Measurements from ENCODE around the gene AFF2. TPM values are rescaled to one million over a fixed set of nuclear protein-coding genes. Genes with fewer than 3 reads are reported as not detected.

AFF2 gene
- polyA plus RNA-seq, 1 of the 3 experiments (the other 2 are of a cell fraction): not detected

GRCh38 chrX:148874636-148875246, 374.3 kb downstream of the AFF2 start:
- H3K79me2 ChIP-seq (ENCODE audit: insufficient read depth): no peaks in the 10 kb centered on the region
- no peaks in the 10 kb centered on the region for H4K20me1 ChIP-seq (ENCODE audit: insufficient read depth)
- H3K27ac ChIP-seq (ENCODE audit: low read depth in 2 of 2, low read length in 1 of 2): no peak overlapping the region
- ChIA-PET POLR2A (no interaction called here), CTCF (no interaction called here)
- H3K9me2 ChIP-seq: no peaks in the 10 kb centered on the region
- no peaks in the 10 kb centered on the region for H3F3A ChIP-seq (replicated peaks; ENCODE audit: insufficient read depth)
- no peak for DNase-seq
- no peak overlapping the region for H2AFZ ChIP-seq (ENCODE audit: low read depth)
- H3K4me2 ChIP-seq: no peak overlapping the region
- H3K9ac ChIP-seq: no peak overlapping the region
- 27% methylated on average over 3 of the region's 3 CpGs for WGBS (ENCODE audit: low lambda C conversion rate)
- H3K4me3 ChIP-seq (ENCODE audit: low read depth in 2 of 2, low read length in 1 of 2): no peak overlapping the region
- H3K4me1 ChIP-seq (ENCODE audit: control insufficient read depth in 1 of 2, insufficient read depth in 2 of 2, low read depth in 1 of 2, low read length in 1 of 2): no peaks in the 10 kb centered on the region
- no peaks in the 10 kb centered on the region for H3K36me3 ChIP-seq (replicated peaks in 1 of 2; ENCODE audit: control insufficient read depth in 1 of 2, insufficient read depth in 2 of 2, low read length in 1 of 2)
- no peaks in the 10 kb centered on the region for H3K27me3 ChIP-seq (ENCODE audit: insufficient read depth)
- no peak for TF ChIP-seq FOSL2 (IDR thresholded peaks at IDR 0.05; ENCODE audit: borderline replicate concordance, low read depth)
- TF ChIP-seq NRF1 (IDR thresholded peaks at IDR 0.05; ENCODE audit: low read depth, low read length): no peak
- TF ChIP-seq TEAD4 (IDR thresholded peaks at IDR 0.05; ENCODE audit: borderline replicate concordance, insufficient read depth): no peak
- TF ChIP-seq, protein P1, sequence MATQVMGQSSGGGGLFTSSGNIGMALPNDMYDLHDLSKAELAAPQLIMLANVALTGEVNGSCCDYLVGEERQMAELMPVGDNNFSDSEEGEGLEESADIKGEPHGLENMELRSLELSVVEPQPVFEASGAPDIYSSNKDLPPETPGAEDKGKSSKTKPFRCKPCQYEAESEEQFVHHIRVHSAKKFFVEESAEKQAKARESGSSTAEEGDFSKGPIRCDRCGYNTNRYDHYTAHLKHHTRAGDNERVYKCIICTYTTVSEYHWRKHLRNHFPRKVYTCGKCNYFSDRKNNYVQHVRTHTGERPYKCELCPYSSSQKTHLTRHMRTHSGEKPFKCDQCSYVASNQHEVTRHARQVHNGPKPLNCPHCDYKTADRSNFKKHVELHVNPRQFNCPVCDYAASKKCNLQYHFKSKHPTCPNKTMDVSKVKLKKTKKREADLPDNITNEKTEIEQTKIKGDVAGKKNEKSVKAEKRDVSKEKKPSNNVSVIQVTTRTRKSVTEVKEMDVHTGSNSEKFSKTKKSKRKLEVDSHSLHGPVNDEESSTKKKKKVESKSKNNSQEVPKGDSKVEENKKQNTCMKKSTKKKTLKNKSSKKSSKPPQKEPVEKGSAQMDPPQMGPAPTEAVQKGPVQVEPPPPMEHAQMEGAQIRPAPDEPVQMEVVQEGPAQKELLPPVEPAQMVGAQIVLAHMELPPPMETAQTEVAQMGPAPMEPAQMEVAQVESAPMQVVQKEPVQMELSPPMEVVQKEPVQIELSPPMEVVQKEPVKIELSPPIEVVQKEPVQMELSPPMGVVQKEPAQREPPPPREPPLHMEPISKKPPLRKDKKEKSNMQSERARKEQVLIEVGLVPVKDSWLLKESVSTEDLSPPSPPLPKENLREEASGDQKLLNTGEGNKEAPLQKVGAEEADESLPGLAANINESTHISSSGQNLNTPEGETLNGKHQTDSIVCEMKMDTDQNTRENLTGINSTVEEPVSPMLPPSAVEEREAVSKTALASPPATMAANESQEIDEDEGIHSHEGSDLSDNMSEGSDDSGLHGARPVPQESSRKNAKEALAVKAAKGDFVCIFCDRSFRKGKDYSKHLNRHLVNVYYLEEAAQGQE (IDR thresholded peaks at IDR 0.05; ENCODE audit: low read depth, low read length): no peak
- no peak for TF ChIP-seq CHD2 (IDR thresholded peaks at IDR 0.05; ENCODE audit: low read length, partially characterized antibody)
- TF ChIP-seq GABPA (IDR thresholded peaks at IDR 0.05; ENCODE audit: low read depth): no peak
- TF ChIP-seq RFX5 (IDR thresholded peaks at IDR 0.05; ENCODE audit: low read length): no peak
- no peak for TF ChIP-seq RCOR1 (IDR thresholded peaks at IDR 0.05; ENCODE audit: low read length)
- no peak for TF ChIP-seq EZH2phosphoT487 (IDR thresholded peaks at IDR 0.05; ENCODE audit: borderline replicate concordance, low read depth)
- TF ChIP-seq RXRA (IDR thresholded peaks at IDR 0.05; ENCODE audit: borderline replicate concordance, low read depth): no peak
- H3K9me3 ChIP-seq: no peaks in the 10 kb centered on the region

DNA sequence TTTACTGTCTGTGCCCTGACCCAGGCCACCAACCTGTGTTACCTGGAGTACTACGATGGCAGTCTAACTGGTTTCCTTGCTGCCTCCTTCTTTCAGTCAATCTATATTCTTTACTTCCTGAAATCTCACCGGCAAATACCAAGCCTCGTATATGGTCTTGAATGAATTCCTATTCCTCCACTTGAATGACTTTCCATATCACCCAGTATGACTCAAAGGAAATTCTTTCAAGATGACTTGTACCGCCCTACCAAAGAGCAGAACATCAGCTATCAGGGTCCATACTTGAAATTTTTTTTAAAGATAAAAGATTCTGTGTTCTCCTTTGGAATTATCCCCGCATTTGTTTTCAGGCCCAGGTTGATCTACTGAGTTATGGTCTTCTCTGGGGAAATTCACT, 378.0 kb downstream of the AFF2 start:
- Histone ChIP-seq H4K20me1 (ENCODE audit: insufficient read depth) (no peaks in the 10 kb centered on the region), H3K9me2 (no peaks in the 10 kb centered on the region), H3K4me3 (ENCODE audit: low read depth in 2 of 2, low read length in 1 of 2) (no peak overlapping the region), H3K4me1 (ENCODE audit: control insufficient read depth in 1 of 2, insufficient read depth in 2 of 2, low read depth in 1 of 2, low read length in 1 of 2) (no peaks in the 10 kb centered on the region), H3F3A (replicated peaks; ENCODE audit: insufficient read depth) (no peaks in the 10 kb centered on the region), H3K27me3 (ENCODE audit: insufficient read depth) (no peaks in the 10 kb centered on the region), H3K9ac (no peak overlapping the region), H3K79me2 (ENCODE audit: insufficient read depth) (no peaks in the 10 kb centered on the region), H3K4me2 (no peak overlapping the region), H3K27ac (ENCODE audit: low read depth in 2 of 2, low read length in 1 of 2) (no peak overlapping the region), H3K36me3 (replicated peaks in 1 of 2; ENCODE audit: control insufficient read depth in 1 of 2, insufficient read depth in 2 of 2, low read length in 1 of 2) (no peaks in the 10 kb centered on the region), H3K9me3 (no peaks in the 10 kb centered on the region), H2AFZ (ENCODE audit: low read depth) (no peak overlapping the region)
- no peak for DNase-seq
- TF ChIP-seq ELF1 (IDR thresholded peaks at IDR 0.05) (no peak), POLR2AphosphoS5 (IDR thresholded peaks at IDR 0.05; ENCODE audit: low read depth, low read length) (no peak), ZBTB33 (IDR thresholded peaks at IDR 0.05; ENCODE audit: borderline replicate concordance, low read depth) (no peak), FOXJ3 (CRISPR knock-in tag; IDR thresholded peaks at IDR 0.05) (no peak), FOXM1 (IDR thresholded peaks at IDR 0.05; ENCODE audit: low read depth) (no peak), TEAD4 (IDR thresholded peaks at IDR 0.05; ENCODE audit: borderline replicate concordance, insufficient read depth) (no peak), CHD2 (IDR thresholded peaks at IDR 0.05; ENCODE audit: low read length, partially characterized antibody) (no peak), YY1 (IDR thresholded peaks at IDR 0.05; ENCODE audit: low read depth) (no peak)
- TF ChIP-seq, protein P2, sequence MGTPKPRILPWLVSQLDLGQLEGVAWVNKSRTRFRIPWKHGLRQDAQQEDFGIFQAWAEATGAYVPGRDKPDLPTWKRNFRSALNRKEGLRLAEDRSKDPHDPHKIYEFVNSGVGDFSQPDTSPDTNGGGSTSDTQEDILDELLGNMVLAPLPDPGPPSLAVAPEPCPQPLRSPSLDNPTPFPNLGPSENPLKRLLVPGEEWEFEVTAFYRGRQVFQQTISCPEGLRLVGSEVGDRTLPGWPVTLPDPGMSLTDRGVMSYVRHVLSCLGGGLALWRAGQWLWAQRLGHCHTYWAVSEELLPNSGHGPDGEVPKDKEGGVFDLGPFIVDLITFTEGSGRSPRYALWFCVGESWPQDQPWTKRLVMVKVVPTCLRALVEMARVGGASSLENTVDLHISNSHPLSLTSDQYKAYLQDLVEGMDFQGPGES (IDR thresholded peaks at IDR 0.05; ENCODE audit: low read depth, low read length): no peak
- POLR2A ChIA-PET: no interaction called here
- CTCF ChIA-PET: no interaction called here
- WGBS (ENCODE audit: low lambda C conversion rate): 7% methylated on average over 5 of the region's 5 CpGs

Measured in SK-N-SH (cell line).